Frontal cortex (tissue), 4 donors: ENCODE data around the gene VKORC1. TPM values are rescaled to one million over a fixed set of nuclear protein-coding genes. Genes with fewer than 3 reads are reported as not detected.

ENCODE experiments used
- DNase-seq, 2 donors: peaks; one replicate each; pipeline ENCODE4 v3.0.0; 2012; ENCODE audit warnings: low spot score in 2 of 2
- FAIRE-seq: peaks from 2 replicates; lab custom pipeline; 2012; peaks lifted over from hg19 to GRCh38; lab: Jason Lieb, UNC
- total RNA-seq: library from RNA; depleted of rRNA; stranded (reverse); fragments of >200 nt; gene quantifications from one replicate; pipeline ENCODE4 v1.2.3, GENCODE V29; 2014
- donor health status: control.
- donor health status: control.
- donor health status: control.

VKORC1 gene
- total RNA-seq, 1 donor from 2014 or later, result 35.9 TPM

- FAIRE-seq (no peak), DNase-seq (no peak)
These were observed 9.2 kb downstream of the VKORC1 start for GRCh38 chr16:31085411-31085810.

GRCh38 chr16:31084584-31085302, 9.9 kb downstream of the VKORC1 start:
- FAIRE-seq (no peak), DNase-seq (no peak)

GRCh38 chr16:31083981-31084380, 10.6 kb downstream of the VKORC1 start:
- FAIRE-seq (no peak), DNase-seq (no peak)

- DNase-seq, result no peak
These were observed 11.0 kb downstream of the VKORC1 start for GRCh38 chr16:31083556-31083955.

GRCh38 chr16:31083081-31083480, 11.5 kb downstream of the VKORC1 start:
- DNase-seq (no peak), FAIRE-seq (no peak)

More at GRCh38 chr16:31083556-31083955, 11.0 kb downstream of the VKORC1 start:
- FAIRE-seq, result no peak

- FAIRE-seq (no peak), DNase-seq (no peak)
These were observed 12.1 kb downstream of the VKORC1 start for GRCh38 chr16:31082368-31083045.

GRCh38 chr16:31081428-31082351, 12.9 kb downstream of the VKORC1 start:
- DNase-seq, result no peak
- no peak for FAIRE-seq

GRCh38 chr16:31080756-31081419, 13.7 kb downstream of the VKORC1 start:
- DNase-seq, result no peak
- no peak for FAIRE-seq

- FAIRE-seq, result no peak
- DNase-seq, result no peak
These were observed 14.5 kb downstream of the VKORC1 start for GRCh38 chr16:31080035-31080629.

- FAIRE-seq, result no peak
- DNase-seq, result no peak
These were observed 15.2 kb downstream of the VKORC1 start for GRCh38 chr16:31079342-31079944.

GRCh38 chr16:31078597-31079341, 15.8 kb downstream of the VKORC1 start:
- no peak for FAIRE-seq
- no peak for DNase-seq

- DNase-seq (no peak), FAIRE-seq (no peak)
These were observed 16.8 kb downstream of the VKORC1 start for GRCh38 chr16:31077592-31078396.

- FAIRE-seq (no peak), DNase-seq (no peak)
These were observed 17.6 kb downstream of the VKORC1 start for GRCh38 chr16:31077024-31077423.

- DNase-seq (no peak), FAIRE-seq (no peak)
These were observed 18.3 kb downstream of the VKORC1 start for GRCh38 chr16:31076319-31076718.

GRCh38 chr16:31074814-31075183, 19.8 kb downstream of the VKORC1 start:
- no peak for FAIRE-seq
- DNase-seq, result no peak

GRCh38 chr16:31073970-31074813, 20.4 kb downstream of the VKORC1 start, which contains the start of the genes ZNF646 and ZNF668:
Gene ZNF646, plus strand, starts transcription at chr16:31074422. Its CDS starts 1,903 bp downstream, at chr16:31076325.
Gene ZNF668, minus strand, starts transcription at chr16:31074240. Its CDS starts 9,781 bp downstream, at chr16:31064459.
- no peak for FAIRE-seq
- peak; percentile 97 to 99 for DNase-seq
